Vagina (tissue), 2 donors: ENCODE results near the gene HOXC11. TPM values are rescaled to one million over a fixed set of nuclear protein-coding genes. Genes with fewer than 3 reads are reported as not detected.

Experiments used
- DNase-seq, 2 donors: peaks; one replicate each; pipeline ENCODE4 v3.0.0-alpha.2; 2017; ENCODE audit errors: extremely low spot score in 2 of 2
- H3K27ac ChIP-seq: fragments of 200-600 bp; sonication (generic); one replicate; pipeline ENCODE4 v1.5.1; 2019
- H3K27me3 ChIP-seq: fragments of 200-600 bp; sonication (generic); one replicate; pipeline ENCODE4 v1.5.1; 2019
- H3K36me3 ChIP-seq, 2 donors: fragments of 200-600 bp; sonication (generic); one replicate each; pipeline ENCODE4 v1.5.1; 2017 to 2019
- H3K4me1 ChIP-seq: fragments of 200-600 bp; sonication (generic); one replicate; pipeline ENCODE4 v1.5.1; 2019
- H3K4me3 ChIP-seq, 2 donors: fragments of 200-600 bp; sonication (generic); 1 replicate in 1 of 2; 2 replicates in 1 of 2; pipeline ENCODE4 v1.5.1; 2016 to 2019
- H3K9me3 ChIP-seq: fragments of 200-600 bp; sonication (generic); one replicate; pipeline ENCODE4 v1.5.1; 2019
- POLR2A ChIP-seq, 2 donors: fragments of 450-650 bp; IDR thresholded peaks; one replicate each; pipeline ENCODE4 v1.6.1; 2017; ENCODE audit warnings: antibody characterized with exemption in 2 of 2, mild to moderate bottlenecking in 2 of 2, moderate library complexity in 2 of 2
- POLR2AphosphoS5 ChIP-seq, 2 donors: sonication (generic); formaldehyde crosslinking; IDR thresholded peaks; one replicate each; pipeline ENCODE4 v1.9.0; 2017; ENCODE audit warnings: antibody characterized with exemption in 2 of 2, mild to moderate bottlenecking in 2 of 2, low read depth in 1 of 2; ENCODE audit not compliant: insufficient read depth in 1 of 2
- intact Hi-C: fragments of 100-400 bp; cut with DNase I; formaldehyde crosslinking; loops from one replicate; pipeline ENCODE4 v1.15.1; 2023
- total RNA-seq: library from RNA; depleted of rRNA; stranded (reverse); fragments of >200 nt; gene quantifications from one replicate; pipeline ENCODE4 v1.2.3, GENCODE V29; 2016
- TF ChIP-seq, protein P1 (sequence below), 3 experiments: fragments of 450-650 bp in 2 of 3; fragments of 200-600 bp in 1 of 3; sonication (generic) in 1 of 3; IDR thresholded peaks; one replicate each; pipeline ENCODE4 v1.5.1; 2017 to 2019; ENCODE audit warnings: antibody characterized with exemption in 3 of 3, mild to moderate bottlenecking in 2 of 3, moderate library complexity in 2 of 3

Gene HOXC11
- total RNA-seq, 1 donor from 2014 or later, result not detected

DNA sequence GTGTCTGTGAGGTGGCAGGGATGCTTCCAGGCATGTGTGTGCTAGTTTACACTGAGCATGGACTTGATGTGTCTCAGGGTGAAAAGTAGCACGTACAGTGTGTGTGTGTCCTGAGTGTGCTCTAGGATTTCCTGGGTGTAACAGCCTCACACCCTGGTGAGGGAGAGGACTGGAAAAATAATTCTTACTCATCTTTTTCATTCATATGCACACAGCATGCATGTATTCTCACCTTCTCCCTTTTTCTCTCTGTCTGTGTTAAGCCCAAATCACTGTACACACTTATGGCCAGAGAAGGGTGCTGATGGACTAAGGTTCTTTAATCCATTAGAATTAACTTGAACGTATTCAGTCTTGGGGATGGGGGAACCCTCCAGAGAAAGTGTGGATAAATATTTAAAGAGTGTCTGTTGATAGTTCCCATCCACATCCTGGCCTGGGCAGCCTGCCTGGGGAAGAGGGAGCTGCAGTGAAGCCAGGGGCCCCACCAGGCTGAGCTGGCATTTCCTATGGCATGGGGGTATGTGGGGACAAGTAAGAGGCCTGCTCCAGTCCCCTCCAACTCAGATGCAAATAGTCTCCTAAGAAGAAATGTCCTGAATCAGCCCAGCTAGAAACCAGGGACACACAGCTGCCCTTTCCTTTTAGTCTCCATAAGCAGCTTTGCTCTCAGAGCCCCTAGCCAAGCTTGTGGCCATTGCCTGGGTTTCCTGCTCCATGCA lies 34.8 kb downstream of the HOXC11 start:
- Histone ChIP-seq H3K27me3 (peaks cover 21% of the 10 kb centered on the region), H3K9me3 (no peaks in the 10 kb centered on the region), H3K36me3 (no peaks in the 10 kb centered on the region), H3K4me3 (no peak overlapping the region), H3K4me1 (peaks cover 16% of the 10 kb centered on the region), H3K27ac (no peak overlapping the region)
- TF ChIP-seq, protein P1, sequence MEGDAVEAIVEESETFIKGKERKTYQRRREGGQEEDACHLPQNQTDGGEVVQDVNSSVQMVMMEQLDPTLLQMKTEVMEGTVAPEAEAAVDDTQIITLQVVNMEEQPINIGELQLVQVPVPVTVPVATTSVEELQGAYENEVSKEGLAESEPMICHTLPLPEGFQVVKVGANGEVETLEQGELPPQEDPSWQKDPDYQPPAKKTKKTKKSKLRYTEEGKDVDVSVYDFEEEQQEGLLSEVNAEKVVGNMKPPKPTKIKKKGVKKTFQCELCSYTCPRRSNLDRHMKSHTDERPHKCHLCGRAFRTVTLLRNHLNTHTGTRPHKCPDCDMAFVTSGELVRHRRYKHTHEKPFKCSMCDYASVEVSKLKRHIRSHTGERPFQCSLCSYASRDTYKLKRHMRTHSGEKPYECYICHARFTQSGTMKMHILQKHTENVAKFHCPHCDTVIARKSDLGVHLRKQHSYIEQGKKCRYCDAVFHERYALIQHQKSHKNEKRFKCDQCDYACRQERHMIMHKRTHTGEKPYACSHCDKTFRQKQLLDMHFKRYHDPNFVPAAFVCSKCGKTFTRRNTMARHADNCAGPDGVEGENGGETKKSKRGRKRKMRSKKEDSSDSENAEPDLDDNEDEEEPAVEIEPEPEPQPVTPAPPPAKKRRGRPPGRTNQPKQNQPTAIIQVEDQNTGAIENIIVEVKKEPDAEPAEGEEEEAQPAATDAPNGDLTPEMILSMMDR (IDR thresholded peaks at IDR 0.05), result no peak
- TF ChIP-seq POLR2AphosphoS5 (IDR thresholded peaks at IDR 0.05; ENCODE audit: insufficient read depth in 1 of 2, low read depth in 1 of 2), result no peak
- TF ChIP-seq POLR2A (IDR thresholded peaks at IDR 0.05), result no peak
- DNase-seq, result no peak
- intact Hi-C loops, result loop anchor here (2.0 to 5.0 kb wide), 2 partner anchors 183 to 200 kb away; no protein-coding TSS in a partner anchor

DNA sequence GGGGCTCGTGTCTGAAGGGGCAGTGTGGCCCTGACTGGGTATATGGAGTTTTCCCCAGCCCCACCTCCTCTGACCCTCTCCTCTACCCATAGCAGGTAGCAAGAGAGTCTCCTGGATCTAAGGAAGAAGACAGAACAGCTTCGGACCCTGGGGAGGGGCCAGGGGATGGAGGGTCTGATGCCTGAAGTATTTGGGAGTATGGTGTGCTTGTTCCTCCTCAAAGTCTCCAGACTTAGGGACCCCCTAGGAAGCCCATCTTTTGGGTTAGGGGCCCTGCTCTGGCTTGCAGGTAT lies 35.3 kb downstream of the HOXC11 start:
- intact Hi-C loops, result loop anchor here (5.0 kb wide), 1 partner anchor 199 kb away; no protein-coding TSS in a partner anchor
- DNase-seq, result no peak
- TF ChIP-seq POLR2AphosphoS5 (IDR thresholded peaks at IDR 0.05; ENCODE audit: insufficient read depth in 1 of 2, low read depth in 1 of 2) (no peak), POLR2A (IDR thresholded peaks at IDR 0.05) (no peak)
- TF ChIP-seq, protein P1 (IDR thresholded peaks at IDR 0.05), result no peak
- H3K4me3 ChIP-seq, result no peak overlapping the region
- H3K27me3 ChIP-seq, result peaks cover 21% of the 10 kb centered on the region
- H3K36me3 ChIP-seq, result no peaks in the 10 kb centered on the region
- H3K4me1 ChIP-seq, result peaks cover 16% of the 10 kb centered on the region
- H3K9me3 ChIP-seq, result no peaks in the 10 kb centered on the region
- H3K27ac ChIP-seq, result no peak overlapping the region

DNA sequence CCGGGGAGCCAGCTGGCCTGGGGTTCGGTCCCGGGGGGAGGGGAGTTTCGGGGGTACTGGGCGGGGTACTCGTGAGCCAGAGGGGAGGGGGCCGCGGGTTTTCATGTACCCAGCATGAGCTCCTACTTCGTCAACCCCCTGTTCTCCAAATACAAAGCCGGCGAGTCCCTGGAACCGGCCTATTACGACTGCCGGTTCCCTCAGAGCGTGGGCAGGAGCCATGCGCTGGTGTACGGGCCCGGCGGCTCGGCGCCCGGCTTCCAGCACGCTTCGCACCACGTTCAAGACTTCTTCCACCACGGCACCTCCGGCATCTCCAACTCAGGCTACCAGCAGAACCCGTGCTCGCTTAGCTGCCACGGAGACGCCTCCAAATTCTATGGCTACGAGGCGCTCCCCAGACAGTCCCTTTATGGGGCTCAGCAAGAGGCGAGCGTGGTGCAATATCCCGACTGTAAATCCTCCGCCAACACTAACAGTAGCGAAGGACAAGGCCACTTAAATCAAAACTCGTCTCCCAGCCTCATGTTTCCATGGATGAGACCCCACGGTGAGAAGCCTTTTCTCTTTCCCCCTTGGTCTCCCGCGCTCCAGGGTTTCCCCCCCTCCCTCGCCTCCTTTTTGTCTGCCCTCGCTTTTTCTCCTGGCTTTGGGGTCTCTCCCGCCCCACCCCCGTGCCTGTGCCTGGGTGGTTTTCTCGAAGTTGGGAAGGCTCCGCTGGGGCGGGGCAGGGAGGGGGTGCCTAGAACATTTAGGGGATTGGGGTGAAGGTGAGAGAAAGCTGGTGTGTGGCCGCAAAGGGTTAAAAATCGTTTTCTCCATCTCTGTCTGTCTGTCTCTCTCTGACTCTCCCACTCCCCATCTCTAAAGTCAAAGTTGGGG lies 36.5 kb downstream of the HOXC11 start:
- intact Hi-C loops, result loop anchor here (5.0 kb wide), 1 partner anchor 198 kb away; no protein-coding TSS in a partner anchor
- no peak for DNase-seq
- H3K27ac ChIP-seq, result no peak overlapping the region
- peaks cover 21% of the 10 kb centered on the region for H3K27me3 ChIP-seq
- H3K4me3 ChIP-seq, result peak overlapping the region; percentile 10 to 34
- H3K36me3 ChIP-seq, result no peaks in the 10 kb centered on the region
- H3K9me3 ChIP-seq, result no peaks in the 10 kb centered on the region
- TF ChIP-seq, protein P1 (IDR thresholded peaks at IDR 0.05), result no peak
- TF ChIP-seq POLR2A (IDR thresholded peaks at IDR 0.05) (no peak), POLR2AphosphoS5 (IDR thresholded peaks at IDR 0.05; ENCODE audit: insufficient read depth in 1 of 2, low read depth in 1 of 2) (no peak)
- peaks cover 20% of the 10 kb centered on the region for H3K4me1 ChIP-seq

DNA sequence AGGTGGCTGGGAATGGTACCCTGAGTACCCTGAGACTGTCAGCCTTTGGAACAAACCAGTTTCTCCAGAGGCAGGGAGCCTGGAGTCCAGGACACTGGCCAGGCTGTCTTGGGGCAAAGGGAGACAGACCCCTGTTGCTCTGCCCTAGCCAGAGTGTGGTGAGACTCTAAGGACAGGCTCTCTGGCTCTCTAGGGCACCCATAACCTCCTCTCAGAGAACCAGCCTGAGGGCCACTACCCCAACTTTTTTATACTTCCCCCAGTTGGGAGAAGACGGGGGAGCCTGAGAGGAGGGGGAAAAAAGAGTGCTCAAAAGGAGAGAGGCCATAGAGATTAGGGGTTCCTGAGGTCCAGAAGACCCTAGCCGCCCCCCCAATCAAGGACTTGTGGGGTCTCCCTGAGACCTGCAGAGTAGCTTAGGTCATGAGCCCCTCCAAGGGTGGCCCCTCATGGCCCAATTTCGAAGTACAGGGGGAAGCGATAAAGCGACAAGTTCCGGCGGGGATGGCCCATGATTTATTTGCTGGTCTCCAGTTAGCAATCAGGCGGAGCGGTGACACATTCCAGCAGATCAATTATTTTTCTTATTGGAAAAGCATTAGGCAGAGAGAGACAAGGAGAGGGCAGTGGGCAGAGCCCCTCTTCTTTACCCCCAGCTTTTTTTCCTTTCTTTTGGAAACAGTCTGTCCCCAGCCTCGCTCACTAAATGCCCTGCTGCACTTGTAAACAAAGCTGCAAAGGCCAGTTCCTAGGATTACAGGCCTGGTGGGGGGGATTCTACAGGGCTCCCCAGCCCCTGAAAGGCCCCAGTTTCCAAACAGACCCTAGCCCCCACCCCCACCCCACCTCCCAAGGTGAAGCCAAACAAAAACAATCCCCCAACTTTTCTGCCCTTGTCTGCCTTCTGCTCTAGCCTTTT lies 37.4 kb downstream of the HOXC11 start:
- H3K27me3 ChIP-seq, result peaks cover 21% of the 10 kb centered on the region
- intact Hi-C loops, result no loop called here
- H3K4me3 ChIP-seq, result no peak overlapping the region
- TF ChIP-seq POLR2AphosphoS5 (IDR thresholded peaks at IDR 0.05; ENCODE audit: insufficient read depth in 1 of 2, low read depth in 1 of 2) (no peak), POLR2A (IDR thresholded peaks at IDR 0.05) (no peak)
- TF ChIP-seq, protein P1 (IDR thresholded peaks at IDR 0.05), result no peak
- H3K4me1 ChIP-seq, result peaks cover 22% of the 10 kb centered on the region
- H3K27ac ChIP-seq, result no peak overlapping the region
- DNase-seq, result no peak
- no peaks in the 10 kb centered on the region for H3K36me3 ChIP-seq
- no peaks in the 10 kb centered on the region for H3K9me3 ChIP-seq
